ENCODE measurements around the gene SIGLEC1. TPM values are rescaled to one million over a fixed set of nuclear protein-coding genes. Genes with fewer than 3 reads are reported as not detected.

SIGLEC1 gene
- total and polyA plus RNA-seq, 2 of the 4 experiments (the other 2 are of a cell fraction), result not detected

- Histone ChIP-seq H4K5ac (ENCODE audit: low read depth, low read length) (no peak overlapping the region), H2BK20ac (ENCODE audit: low read depth, low read length) (no peak overlapping the region), H2BK15ac (ENCODE audit: low read depth, low read length) (no peak overlapping the region), H2AK5ac (ENCODE audit: low read depth, low read length) (no peak overlapping the region), H3K23ac (ENCODE audit: low read depth, low read length) (no peak overlapping the region), H3K18ac (ENCODE audit: low read depth, low read length) (no peak overlapping the region), H3K4ac (ENCODE audit: low read depth, low read length) (no peak overlapping the region), H3K9me3 (ENCODE audit: control insufficient read depth, insufficient read depth, low read length) (no peaks in the 10 kb centered on the region), H2AFZ (replicated peaks; ENCODE audit: low read length, poor library complexity) (no peak overlapping the region), H4K20me1 (ENCODE audit: insufficient read depth, low read length) (no peaks in the 10 kb centered on the region), H3K56ac (ENCODE audit: extremely low read depth, insufficient read depth, low read length) (no peak overlapping the region), H2BK5ac (ENCODE audit: low read depth, low read length, poor library complexity, severe bottlenecking) (no peak overlapping the region), H3K36me3 (ENCODE audit: control insufficient read depth, insufficient read depth, low read length) (no peaks in the 10 kb centered on the region), H4K91ac (ENCODE audit: insufficient read depth, low read depth, low read length) (no peak overlapping the region), H3K27me3 (ENCODE audit: control insufficient read depth, insufficient read depth, low read length) (peaks cover 14% of the 10 kb centered on the region), H4K8ac (ENCODE audit: low read depth in 2 of 2, low read length in 2 of 2) (no peak overlapping the region), H2BK120ac (ENCODE audit: low read depth, low read length) (no peak overlapping the region), H3K4me2 (ENCODE audit: low read depth, low read length) (no peak overlapping the region), H3K79me1 (ENCODE audit: low read depth in 1 of 2, low read length in 2 of 2) (no peaks in the 10 kb centered on the region), H3K14ac (replicated peaks; ENCODE audit: low read depth, low read length) (no peak overlapping the region), H3K4me3 (ENCODE audit: insufficient read depth, low read depth, low read length) (no peak overlapping the region), H3K9ac (ENCODE audit: low read depth, low read length) (no peak overlapping the region), H3K9me1 (ENCODE audit: insufficient read depth, low read length) (no peaks in the 10 kb centered on the region), H3K27ac (ENCODE audit: insufficient read depth, low read length) (no peak overlapping the region), H2AK9ac (replicated peaks; ENCODE audit: low read depth, low read length, poor library complexity) (no peak overlapping the region), H3K4me1 (ENCODE audit: control insufficient read depth, insufficient read depth, low read length) (no peaks in the 10 kb centered on the region)
- intact Hi-C loops (cut with micrococcal nuclease), result no loop called here
- CTCF ChIA-PET, result no interaction called here
- DNase-seq (no peak), ATAC-seq (ENCODE audit: low read depth) (no peak)
- BruUV-seq (replicated peaks), result no TSS peak
- dilution Hi-C loops (cut with HindIII; ENCODE audit: low sequenced_read_pairs, unreplicated experiment), result no loop called here
- no peak for TF ChIP-seq RFX5 (IDR thresholded peaks at IDR 0.05; ENCODE audit: low read depth, low read length)
- no peak for TF ChIP-seq FOS (IDR thresholded peaks at IDR 0.05; ENCODE audit: low read depth, low read length)
- TF ChIP-seq CEBPB (IDR thresholded peaks at IDR 0.05; ENCODE audit: low read depth, low read length), result no peak
- TF ChIP-seq RAD21 (IDR thresholded peaks at IDR 0.05; ENCODE audit: low read length), result no peak
- TF ChIP-seq MAFK (IDR thresholded peaks at IDR 0.05; ENCODE audit: low read depth, low read length), result no peak
- no peak for TF ChIP-seq RCOR1 (IDR thresholded peaks at IDR 0.05; ENCODE audit: insufficient replicate concordance, low read length)
- no peak for TF ChIP-seq POLR2A (IDR thresholded peaks at IDR 0.05; ENCODE audit: low read depth, low read length)
- no peak for TF ChIP-seq BHLHE40 (IDR thresholded peaks at IDR 0.05; ENCODE audit: low read depth, low read length)
- no peak for TF ChIP-seq USF2 (IDR thresholded peaks at IDR 0.05; ENCODE audit: low read depth, low read length)
- no peak for TF ChIP-seq CHD1 (IDR thresholded peaks at IDR 0.05; ENCODE audit: low read depth, low read length)
- no peak for TF ChIP-seq MAZ (IDR thresholded peaks at IDR 0.05; ENCODE audit: borderline replicate concordance, low read depth, low read length)
- no peak for TF ChIP-seq NFE2L2 (IDR thresholded peaks at IDR 0.05; ENCODE audit: low read depth, low read length)
- no peak for TF ChIP-seq CTCF (conservative IDR thresholded peaks at IDR 0.05; ENCODE audit: low read depth, low read length)
- TF ChIP-seq MXI1 (IDR thresholded peaks at IDR 0.05; ENCODE audit: borderline replicate concordance, low read depth, low read length), result no peak
- TF ChIP-seq SMC3 (IDR thresholded peaks at IDR 0.05; ENCODE audit: low read depth, low read length), result no peak
- 60% methylated on average over 1 of the region's 2 CpGs; no CpG with 5 or more reads in 1 of the 2 experiments for WGBS, 2 experiments (ENCODE audit: extremely low coverage in 2 of 2, insufficient read length in 1 of 2)
- POLR2A ChIA-PET (ENCODE audit: unreplicated experiment), result no interaction called here
- in situ Hi-C loops (cut with MboI; ENCODE audit: low sequenced_read_pairs), result no loop called here
Observed at GRCh38 chr20:3720068-3720467, 7.7 kb upstream of the SIGLEC1 start.

Measured in IMR-90 (cell line).